IPS-18a (cell line): ENCODE results near the gene C1QTNF2.

ENCODE experiments used
- H3K27ac ChIP-seq: one replicate; pipeline ENCODE4 v1.5.1; 2013; ENCODE audit warnings: low read length
- H3K27me3 ChIP-seq: one replicate; pipeline ENCODE4 v1.6.1; 2013; ENCODE audit warnings: mild to moderate bottlenecking, low read length; ENCODE audit not compliant: control insufficient read depth, insufficient read depth
- H3K36me3 ChIP-seq: one replicate; pipeline ENCODE4 v1.6.1; 2013; ENCODE audit warnings: low read depth, low read length; ENCODE audit not compliant: control insufficient read depth
- H3K4me1 ChIP-seq: one replicate; pipeline ENCODE4 v1.6.1; 2013; ENCODE audit warnings: low read depth, low read length; ENCODE audit not compliant: control insufficient read depth
- H3K4me3 ChIP-seq: one replicate; pipeline ENCODE4 v1.5.1; 2013; ENCODE audit warnings: low read length
- H3K9ac ChIP-seq: one replicate; pipeline ENCODE4 v1.6.1; 2013; ENCODE audit warnings: mild to moderate bottlenecking, low read length, moderate library complexity
- H3K9me3 ChIP-seq: one replicate; pipeline ENCODE4 v1.6.1; 2013; ENCODE audit warnings: low read depth, low read length; ENCODE audit not compliant: control insufficient read depth

The C1QTNF2 gene

DNA sequence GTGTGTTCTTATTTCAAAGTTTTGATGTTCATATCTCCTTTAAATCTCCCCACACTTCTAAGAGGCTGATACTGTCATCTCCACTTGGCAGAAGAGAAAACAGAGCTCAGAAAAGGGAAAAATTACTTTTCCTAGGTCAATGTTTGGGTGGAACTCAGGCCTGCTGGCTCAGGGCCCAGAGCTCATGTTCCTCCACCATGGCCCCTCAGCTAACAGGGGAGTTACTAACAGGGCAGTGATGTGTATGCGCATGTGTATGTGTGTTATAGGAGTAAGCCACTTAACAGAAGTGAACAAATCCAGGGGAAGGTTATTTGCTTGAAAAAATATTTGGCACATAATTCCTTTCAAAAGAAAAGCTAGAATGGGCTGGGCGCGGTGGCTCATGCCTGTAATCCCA is 2.5 kb downstream of the C1QTNF2 start:
- H3K9ac ChIP-seq, result no peak overlapping the region
- no peak overlapping the region for H3K4me3 ChIP-seq
- H3K27me3 ChIP-seq, result peaks cover 32% of the 10 kb centered on the region
- peaks cover 5% of the 10 kb centered on the region for H3K4me1 ChIP-seq
- H3K36me3 ChIP-seq, result no peaks in the 10 kb centered on the region
- no peaks in the 10 kb centered on the region for H3K9me3 ChIP-seq
- no peak overlapping the region for H3K27ac ChIP-seq

DNA sequence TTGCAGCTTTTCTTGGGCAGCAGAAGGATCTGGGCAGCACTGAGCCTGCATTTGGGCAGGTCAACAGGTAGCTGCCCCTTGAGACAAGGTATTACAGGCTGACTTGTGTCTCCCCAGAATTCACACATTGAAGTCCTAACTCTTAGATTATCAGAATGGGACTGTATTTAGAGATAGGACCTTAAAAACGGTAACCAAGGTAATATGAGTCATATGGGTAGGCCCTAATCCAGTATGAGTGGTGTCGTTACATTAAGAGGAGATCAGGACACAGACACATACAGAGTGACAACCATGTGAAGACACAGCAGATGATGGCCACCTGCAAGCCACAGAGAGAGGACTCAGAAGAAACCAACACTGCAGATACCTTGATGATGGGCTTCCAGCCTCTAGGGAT is 3.2 kb downstream of the C1QTNF2 start:
- Histone ChIP-seq H3K9me3 (no peaks in the 10 kb centered on the region), H3K9ac (no peak overlapping the region), H3K27me3 (peaks cover 32% of the 10 kb centered on the region), H3K4me3 (no peak overlapping the region), H3K36me3 (no peaks in the 10 kb centered on the region), H3K4me1 (peaks cover 5% of the 10 kb centered on the region), H3K27ac (no peak overlapping the region)

GRCh38 chr5:160366230-160366629 is 4.2 kb downstream of the C1QTNF2 start:
- Histone ChIP-seq H3K36me3 (no peaks in the 10 kb centered on the region), H3K27me3 (peaks cover 24% of the 10 kb centered on the region), H3K4me1 (peaks cover 5% of the 10 kb centered on the region), H3K9me3 (no peaks in the 10 kb centered on the region), H3K9ac (no peak overlapping the region), H3K27ac (no peak overlapping the region), H3K4me3 (no peak overlapping the region)

DNA sequence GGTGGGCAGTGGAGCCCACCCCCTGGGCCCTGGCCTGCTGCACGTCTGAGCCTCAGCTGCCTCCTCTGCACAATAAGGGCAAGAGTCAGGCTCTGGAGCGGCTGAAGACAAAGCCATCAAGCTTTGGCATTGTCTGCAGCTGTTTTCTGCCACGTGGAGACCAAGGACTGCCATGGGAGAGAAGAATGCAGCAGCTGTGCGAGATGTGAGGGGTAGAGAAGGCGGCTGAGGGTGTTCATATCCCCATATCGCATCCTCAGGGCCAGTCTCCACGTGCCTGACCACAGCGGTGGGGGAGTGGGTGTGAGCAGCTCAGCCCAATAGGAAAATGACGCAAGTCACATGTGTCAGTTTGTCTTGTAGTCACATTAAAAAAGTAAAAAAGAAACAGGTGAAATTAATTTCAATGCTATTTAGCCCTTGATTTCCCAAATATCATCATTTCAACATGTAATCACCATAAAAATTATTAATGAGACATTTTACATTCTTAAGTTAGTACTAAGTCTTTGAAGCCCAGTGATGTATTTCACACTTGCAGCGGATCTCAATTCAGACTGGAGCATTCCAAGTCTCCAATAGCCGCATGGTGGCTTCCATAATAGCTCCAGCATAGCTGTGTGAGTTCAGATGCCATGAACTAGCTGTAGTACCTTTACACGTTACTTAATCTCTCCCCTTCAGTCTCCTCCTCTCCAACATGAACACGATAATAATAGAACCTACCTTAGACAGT is 6.6 kb downstream of the C1QTNF2 start:
- Histone ChIP-seq H3K36me3 (no peaks in the 10 kb centered on the region), H3K27me3 (peaks cover 2% of the 10 kb centered on the region), H3K9ac (no peak overlapping the region), H3K4me1 (no peaks in the 10 kb centered on the region), H3K27ac (no peak overlapping the region), H3K4me3 (no peak overlapping the region), H3K9me3 (no peaks in the 10 kb centered on the region)

DNA sequence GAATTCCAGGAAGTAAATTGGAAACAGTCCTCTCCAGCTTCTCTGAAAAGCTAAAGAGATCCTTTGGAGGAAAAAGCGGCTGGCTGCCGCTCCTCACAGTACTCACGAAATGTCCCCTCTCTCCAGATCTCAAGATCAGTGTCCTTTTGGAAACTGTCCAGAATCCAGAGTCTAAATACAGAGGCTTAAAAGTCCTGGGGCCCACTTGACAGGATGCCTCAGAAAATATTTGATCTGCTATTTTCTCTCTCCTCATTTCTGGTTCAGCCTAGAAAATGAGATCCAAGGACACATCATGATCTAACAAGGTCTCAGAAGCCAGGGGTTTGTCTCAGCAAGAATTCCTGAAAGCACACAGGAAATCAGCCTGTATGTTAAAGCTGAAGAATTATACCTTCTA is 7.2 kb downstream of the C1QTNF2 start:
- H3K36me3 ChIP-seq, result no peaks in the 10 kb centered on the region
- no peaks in the 10 kb centered on the region for H3K27me3 ChIP-seq
- H3K4me3 ChIP-seq, result no peak overlapping the region
- no peak overlapping the region for H3K27ac ChIP-seq
- no peak overlapping the region for H3K9ac ChIP-seq
- H3K9me3 ChIP-seq, result no peaks in the 10 kb centered on the region
- H3K4me1 ChIP-seq, result no peaks in the 10 kb centered on the region

DNA sequence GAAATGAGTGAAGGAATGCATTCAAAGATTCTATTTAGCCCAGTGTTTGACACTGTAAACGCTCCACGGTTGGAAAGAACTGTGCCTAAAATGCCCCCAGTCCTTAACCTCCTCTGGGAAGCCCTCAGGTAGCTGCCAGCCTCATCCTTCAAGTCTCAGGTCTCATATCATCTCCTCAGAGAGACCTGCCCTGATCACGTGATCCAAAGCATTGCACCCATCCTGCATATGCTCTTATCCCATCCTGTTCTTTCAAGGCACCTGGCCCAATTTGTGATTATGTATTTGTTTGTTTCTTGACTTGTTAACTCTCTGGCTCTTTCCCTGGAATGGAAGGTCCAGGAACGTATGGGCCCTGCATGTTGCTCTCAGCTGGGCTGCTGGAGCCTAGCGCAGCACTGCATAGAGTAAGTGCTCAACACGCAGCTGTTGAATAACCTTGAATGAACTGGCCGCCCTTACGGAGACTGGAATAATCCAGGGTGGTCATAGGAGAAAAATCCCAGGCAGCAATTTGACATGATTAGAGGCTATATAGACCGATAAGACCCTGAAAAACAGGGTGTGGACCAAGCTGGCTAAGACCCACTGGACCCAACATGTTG is 8.7 kb downstream of the C1QTNF2 start:
- H3K4me3 ChIP-seq, result no peak overlapping the region
- H3K27me3 ChIP-seq, result no peaks in the 10 kb centered on the region
- no peaks in the 10 kb centered on the region for H3K36me3 ChIP-seq
- H3K4me1 ChIP-seq, result peaks cover 3% of the 10 kb centered on the region
- no peak overlapping the region for H3K9ac ChIP-seq
- H3K27ac ChIP-seq, result no peak overlapping the region
- H3K9me3 ChIP-seq, result no peaks in the 10 kb centered on the region

DNA sequence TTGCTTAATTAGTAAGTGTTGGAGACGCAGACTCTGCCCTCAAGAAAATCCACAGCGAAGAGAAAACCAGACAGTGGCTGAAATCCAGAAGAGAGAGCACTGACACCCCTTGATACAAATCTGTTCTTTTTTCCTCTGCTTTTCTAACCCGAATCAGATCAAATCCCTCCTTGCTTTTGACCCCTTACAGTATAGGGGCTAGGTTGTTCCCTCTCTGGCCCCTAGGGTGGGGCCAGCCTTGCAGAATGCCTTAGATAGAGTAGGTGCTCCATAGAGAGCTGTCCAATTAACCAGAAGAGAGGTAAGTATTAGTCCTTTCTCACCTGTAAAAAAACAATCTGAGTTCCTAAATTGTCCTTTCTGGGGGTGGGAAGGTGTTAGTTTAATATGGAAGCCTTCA is 10.1 kb downstream of the C1QTNF2 start:
- H3K4me3 ChIP-seq, result no peak overlapping the region
- no peaks in the 10 kb centered on the region for H3K9me3 ChIP-seq

DNA sequence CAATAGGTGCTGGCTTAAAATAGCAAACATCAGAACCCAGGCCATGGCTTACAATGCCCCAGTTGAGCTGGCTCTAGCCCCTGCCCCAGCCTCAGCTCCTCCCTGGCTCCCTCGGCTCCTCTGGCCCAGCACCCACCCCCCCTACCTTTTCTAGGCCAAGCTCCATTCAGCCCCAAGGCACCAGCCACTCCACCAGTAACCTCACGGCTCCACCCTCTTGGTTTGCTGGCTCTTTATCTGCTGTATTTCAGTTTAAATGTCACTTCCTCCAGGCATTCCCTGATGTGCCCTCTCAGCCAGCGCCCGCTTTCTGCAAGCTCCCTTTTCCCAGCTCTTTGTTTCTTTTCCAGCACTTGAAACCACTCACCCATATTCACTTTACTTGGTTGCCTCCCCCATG is 10.6 kb downstream of the C1QTNF2 start:
- Histone ChIP-seq H3K27ac (no peak overlapping the region), H3K27me3 (no peaks in the 10 kb centered on the region), H3K4me3 (no peak overlapping the region), H3K4me1 (peaks cover 6% of the 10 kb centered on the region), H3K9ac (no peak overlapping the region), H3K36me3 (no peaks in the 10 kb centered on the region), H3K9me3 (no peaks in the 10 kb centered on the region)

More for the DNA sequence above, 10.1 kb downstream of the C1QTNF2 start:
- Histone ChIP-seq H3K36me3 (no peaks in the 10 kb centered on the region), H3K27me3 (no peaks in the 10 kb centered on the region), H3K9ac (no peak overlapping the region), H3K4me1 (peaks cover 6% of the 10 kb centered on the region), H3K27ac (no peak overlapping the region)

GRCh38 chr5:160359242-160359641 is 11.2 kb downstream of the C1QTNF2 start:
- no peak overlapping the region for H3K27ac ChIP-seq
- H3K9ac ChIP-seq, result no peak overlapping the region
- no peaks in the 10 kb centered on the region for H3K9me3 ChIP-seq
- no peak overlapping the region for H3K4me3 ChIP-seq
- H3K36me3 ChIP-seq, result no peaks in the 10 kb centered on the region
- no peaks in the 10 kb centered on the region for H3K27me3 ChIP-seq
- H3K4me1 ChIP-seq, result peaks cover 6% of the 10 kb centered on the region

DNA sequence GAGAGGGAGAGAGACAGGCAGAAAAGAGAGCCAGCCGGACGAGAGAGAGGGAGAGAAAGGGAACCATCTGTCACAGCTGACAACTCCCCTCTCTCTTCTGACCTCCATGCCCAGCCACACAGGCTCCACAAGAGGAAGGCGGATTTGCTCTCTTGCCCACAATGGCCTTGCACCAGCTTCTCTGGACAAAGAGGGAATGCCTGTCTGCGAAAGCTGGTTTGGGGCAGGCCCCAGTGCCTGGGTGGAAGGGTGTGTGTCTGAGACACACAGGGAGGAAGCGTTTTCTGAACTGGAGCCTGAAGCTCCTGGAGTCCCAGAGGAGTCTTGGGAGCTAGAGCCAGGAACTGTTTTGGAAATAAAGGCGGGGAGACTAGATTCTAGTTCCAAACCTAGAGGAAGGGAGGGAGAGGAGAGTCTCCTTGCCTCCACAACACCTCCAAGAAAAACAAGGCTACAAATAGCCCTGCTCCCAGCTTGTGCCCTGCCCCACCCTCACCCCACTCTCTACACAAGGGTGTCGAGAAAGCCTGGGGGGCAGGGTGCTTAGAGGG is 12.5 kb downstream of the C1QTNF2 start:
- Histone ChIP-seq H3K4me1 (peaks cover 6% of the 10 kb centered on the region), H3K36me3 (no peaks in the 10 kb centered on the region), H3K9ac (no peak overlapping the region), H3K4me3 (no peak overlapping the region), H3K27ac (no peak overlapping the region), H3K27me3 (no peaks in the 10 kb centered on the region), H3K9me3 (no peaks in the 10 kb centered on the region)

DNA sequence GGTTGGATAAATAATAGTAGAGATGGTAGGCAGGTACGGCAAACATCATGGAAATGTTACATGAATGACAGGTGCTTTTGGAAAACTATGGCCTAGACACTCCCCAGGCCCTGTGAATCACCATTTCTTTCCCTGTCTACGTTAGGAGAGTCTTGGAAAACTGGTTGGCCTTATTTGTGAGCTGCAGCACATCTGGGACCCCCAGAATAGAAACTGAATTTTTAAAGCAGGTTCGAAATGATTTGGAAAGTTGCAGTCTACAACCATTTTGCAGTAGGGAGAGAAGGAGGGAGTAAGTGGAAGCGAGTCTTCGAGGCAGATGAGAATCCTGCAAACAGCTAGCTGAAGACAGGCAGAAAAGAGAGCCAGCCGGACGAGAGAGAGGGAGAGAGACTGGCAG is 13.0 kb downstream of the C1QTNF2 start:
- Histone ChIP-seq H3K4me3 (no peak overlapping the region), H3K9ac (no peak overlapping the region), H3K9me3 (no peaks in the 10 kb centered on the region), H3K4me1 (peaks cover 6% of the 10 kb centered on the region), H3K36me3 (no peaks in the 10 kb centered on the region), H3K27me3 (no peaks in the 10 kb centered on the region), H3K27ac (no peak overlapping the region)
